ENCODE results near the gene ARL6IP5. TPM values are rescaled to one million over a fixed set of nuclear protein-coding genes. Genes with fewer than 3 reads are reported as not detected.

ARL6IP5 gene
- total RNA-seq, 1 experiment from 2014 or later = 30.0 TPM

GRCh38 chr3:69118555-69118954, 33.8 kb downstream of the ARL6IP5 start:
- H3K9me2 ChIP-seq (ENCODE audit: insufficient read depth) = no peaks in the 10 kb centered on the region
- H3K4me3 ChIP-seq (replicated peaks in 1 of 2; ENCODE audit: low read depth in 1 of 2, low read length in 2 of 2) = no peak overlapping the region
- DNase-seq (ENCODE audit: low read depth, low spot score) (no peak), ATAC-seq (no peak)
- H3K36me3 ChIP-seq (ENCODE audit: control insufficient read depth in 1 of 2, insufficient read depth in 2 of 2, low read length in 2 of 2) = no peaks in the 10 kb centered on the region
- H3K4me2 ChIP-seq (ENCODE audit: low read length) = no peak overlapping the region
- CTCF ChIA-PET = interaction anchor here (3.2 kb wide), 1 partner anchor 188 kb away, joined by 15 read pairs; no protein-coding TSS in a partner anchor
- no peak overlapping the region for H2AFZ ChIP-seq (ENCODE audit: low read depth, low read length, poor library complexity, severe bottlenecking)
- TF ChIP-seq EGR1 (IDR thresholded peaks at IDR 0.05; ENCODE audit: low read depth) = no peak
- no peak for TF ChIP-seq CBX3 (IDR thresholded peaks at IDR 0.05; ENCODE audit: low read depth)
- TF ChIP-seq, protein P1, sequence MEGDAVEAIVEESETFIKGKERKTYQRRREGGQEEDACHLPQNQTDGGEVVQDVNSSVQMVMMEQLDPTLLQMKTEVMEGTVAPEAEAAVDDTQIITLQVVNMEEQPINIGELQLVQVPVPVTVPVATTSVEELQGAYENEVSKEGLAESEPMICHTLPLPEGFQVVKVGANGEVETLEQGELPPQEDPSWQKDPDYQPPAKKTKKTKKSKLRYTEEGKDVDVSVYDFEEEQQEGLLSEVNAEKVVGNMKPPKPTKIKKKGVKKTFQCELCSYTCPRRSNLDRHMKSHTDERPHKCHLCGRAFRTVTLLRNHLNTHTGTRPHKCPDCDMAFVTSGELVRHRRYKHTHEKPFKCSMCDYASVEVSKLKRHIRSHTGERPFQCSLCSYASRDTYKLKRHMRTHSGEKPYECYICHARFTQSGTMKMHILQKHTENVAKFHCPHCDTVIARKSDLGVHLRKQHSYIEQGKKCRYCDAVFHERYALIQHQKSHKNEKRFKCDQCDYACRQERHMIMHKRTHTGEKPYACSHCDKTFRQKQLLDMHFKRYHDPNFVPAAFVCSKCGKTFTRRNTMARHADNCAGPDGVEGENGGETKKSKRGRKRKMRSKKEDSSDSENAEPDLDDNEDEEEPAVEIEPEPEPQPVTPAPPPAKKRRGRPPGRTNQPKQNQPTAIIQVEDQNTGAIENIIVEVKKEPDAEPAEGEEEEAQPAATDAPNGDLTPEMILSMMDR (IDR thresholded peaks at IDR 0.05 in 2 of 3, conservative IDR thresholded peaks at IDR 0.05 in 1 of 3; ENCODE audit: borderline replicate concordance in 1 of 3, insufficient read depth in 1 of 3, low read depth in 2 of 3, low read length in 2 of 3) = no peak
- TF ChIP-seq RAD21 (IDR thresholded peaks at IDR 0.05; ENCODE audit: low read depth) = no peak
- TF ChIP-seq, protein P2, sequence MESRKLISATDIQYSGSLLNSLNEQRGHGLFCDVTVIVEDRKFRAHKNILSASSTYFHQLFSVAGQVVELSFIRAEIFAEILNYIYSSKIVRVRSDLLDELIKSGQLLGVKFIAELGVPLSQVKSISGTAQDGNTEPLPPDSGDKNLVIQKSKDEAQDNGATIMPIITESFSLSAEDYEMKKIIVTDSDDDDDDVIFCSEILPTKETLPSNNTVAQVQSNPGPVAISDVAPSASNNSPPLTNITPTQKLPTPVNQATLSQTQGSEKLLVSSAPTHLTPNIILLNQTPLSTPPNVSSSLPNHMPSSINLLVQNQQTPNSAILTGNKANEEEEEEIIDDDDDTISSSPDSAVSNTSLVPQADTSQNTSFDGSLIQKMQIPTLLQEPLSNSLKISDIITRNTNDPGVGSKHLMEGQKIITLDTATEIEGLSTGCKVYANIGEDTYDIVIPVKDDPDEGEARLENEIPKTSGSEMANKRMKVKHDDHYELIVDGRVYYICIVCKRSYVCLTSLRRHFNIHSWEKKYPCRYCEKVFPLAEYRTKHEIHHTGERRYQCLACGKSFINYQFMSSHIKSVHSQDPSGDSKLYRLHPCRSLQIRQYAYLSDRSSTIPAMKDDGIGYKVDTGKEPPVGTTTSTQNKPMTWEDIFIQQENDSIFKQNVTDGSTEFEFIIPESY (IDR thresholded peaks at IDR 0.05; ENCODE audit: extremely low read depth, insufficient replicate concordance, low read length) = no peak
- no peak for TF ChIP-seq SRF (IDR thresholded peaks at IDR 0.05; ENCODE audit: low read depth)
- TF ChIP-seq JUND (IDR thresholded peaks at IDR 0.05) = no peak
- TF ChIP-seq EZH2phosphoT487 (IDR thresholded peaks at IDR 0.05; ENCODE audit: borderline replicate concordance) = no peak
- TF ChIP-seq SP1 (IDR thresholded peaks at IDR 0.05; ENCODE audit: low read depth) = no peak
- TF ChIP-seq POLR2AphosphoS5 (IDR thresholded peaks at IDR 0.05; ENCODE audit: low read depth, low read length) = no peak
- TF ChIP-seq FOSL1 (IDR thresholded peaks at IDR 0.05; ENCODE audit: low read depth) = no peak
- no peak for TF ChIP-seq ZNF274 (IDR thresholded peaks at IDR 0.05; ENCODE audit: low read depth, low read length)
- TF ChIP-seq ELF1 (IDR thresholded peaks at IDR 0.05; ENCODE audit: borderline replicate concordance, low read depth) = no peak
- TF ChIP-seq, protein P3, sequence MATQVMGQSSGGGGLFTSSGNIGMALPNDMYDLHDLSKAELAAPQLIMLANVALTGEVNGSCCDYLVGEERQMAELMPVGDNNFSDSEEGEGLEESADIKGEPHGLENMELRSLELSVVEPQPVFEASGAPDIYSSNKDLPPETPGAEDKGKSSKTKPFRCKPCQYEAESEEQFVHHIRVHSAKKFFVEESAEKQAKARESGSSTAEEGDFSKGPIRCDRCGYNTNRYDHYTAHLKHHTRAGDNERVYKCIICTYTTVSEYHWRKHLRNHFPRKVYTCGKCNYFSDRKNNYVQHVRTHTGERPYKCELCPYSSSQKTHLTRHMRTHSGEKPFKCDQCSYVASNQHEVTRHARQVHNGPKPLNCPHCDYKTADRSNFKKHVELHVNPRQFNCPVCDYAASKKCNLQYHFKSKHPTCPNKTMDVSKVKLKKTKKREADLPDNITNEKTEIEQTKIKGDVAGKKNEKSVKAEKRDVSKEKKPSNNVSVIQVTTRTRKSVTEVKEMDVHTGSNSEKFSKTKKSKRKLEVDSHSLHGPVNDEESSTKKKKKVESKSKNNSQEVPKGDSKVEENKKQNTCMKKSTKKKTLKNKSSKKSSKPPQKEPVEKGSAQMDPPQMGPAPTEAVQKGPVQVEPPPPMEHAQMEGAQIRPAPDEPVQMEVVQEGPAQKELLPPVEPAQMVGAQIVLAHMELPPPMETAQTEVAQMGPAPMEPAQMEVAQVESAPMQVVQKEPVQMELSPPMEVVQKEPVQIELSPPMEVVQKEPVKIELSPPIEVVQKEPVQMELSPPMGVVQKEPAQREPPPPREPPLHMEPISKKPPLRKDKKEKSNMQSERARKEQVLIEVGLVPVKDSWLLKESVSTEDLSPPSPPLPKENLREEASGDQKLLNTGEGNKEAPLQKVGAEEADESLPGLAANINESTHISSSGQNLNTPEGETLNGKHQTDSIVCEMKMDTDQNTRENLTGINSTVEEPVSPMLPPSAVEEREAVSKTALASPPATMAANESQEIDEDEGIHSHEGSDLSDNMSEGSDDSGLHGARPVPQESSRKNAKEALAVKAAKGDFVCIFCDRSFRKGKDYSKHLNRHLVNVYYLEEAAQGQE (IDR thresholded peaks at IDR 0.05; ENCODE audit: low read depth) = no peak
- TF ChIP-seq, protein P4, sequence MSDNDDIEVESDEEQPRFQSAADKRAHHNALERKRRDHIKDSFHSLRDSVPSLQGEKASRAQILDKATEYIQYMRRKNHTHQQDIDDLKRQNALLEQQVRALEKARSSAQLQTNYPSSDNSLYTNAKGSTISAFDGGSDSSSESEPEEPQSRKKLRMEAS (IDR thresholded peaks at IDR 0.05) = no peak
- TF ChIP-seq SIN3A (IDR thresholded peaks at IDR 0.05; ENCODE audit: low read depth) = no peak
- no peak for TF ChIP-seq POLR2A (IDR thresholded peaks at IDR 0.05; ENCODE audit: borderline replicate concordance, extremely low read depth, insufficient read depth, insufficient read length)
- no peak for TF ChIP-seq EZH2 (IDR thresholded peaks at IDR 0.05)
- TF ChIP-seq ZFX (IDR thresholded peaks at IDR 0.05) = no peak
- POLR2A ChIA-PET = no interaction called here
- no peaks in the 10 kb centered on the region for H3K9me3 ChIP-seq (ENCODE audit: control insufficient read depth in 1 of 2, insufficient read depth in 1 of 2, low read depth in 1 of 2, low read length in 2 of 2)
- no peaks in the 10 kb centered on the region for H3K27me3 ChIP-seq (ENCODE audit: insufficient read depth, low read length)
- H3K9ac ChIP-seq (ENCODE audit: low read length) = no peak overlapping the region
- BruUV-seq (replicated peaks) = no TSS peak
- no peaks in the 10 kb centered on the region for H4K20me1 ChIP-seq (ENCODE audit: insufficient read depth)
- intact Hi-C loops (cut with micrococcal nuclease) = no loop called here
- RAD21 ChIA-PET (ENCODE audit: low non-redundant PET in 1 of 2, low total read pairs in 2 of 2, uncharacterized antibody in 2 of 2, unreplicated experiment in 2 of 2) = no interaction called here
- peaks cover 0 to 21% of the 10 kb centered on the region in 2 experiments; a peak in 3 of 4 replicates for H3K4me1 ChIP-seq (ENCODE audit: control insufficient read depth in 1 of 2, insufficient read depth in 2 of 2, low read length in 2 of 2)
- no peak overlapping the region for H3K27ac ChIP-seq (ENCODE audit: low read depth, low read length)
- no peaks in the 10 kb centered on the region for H3K79me2 ChIP-seq (ENCODE audit: insufficient read depth, low read length)

Data from HCT116 (cell line).